ENCODE data around the gene MTSS2.

Gene MTSS2

GRCh38 chr16:70697594-70698170 is 11.8 kb upstream of the MTSS2 start:
- DNase-seq = no peak

GRCh38 chr16:70696952-70697593 is 11.2 kb upstream of the MTSS2 start:
- DNase-seq = peak; percentile 5

DNA sequence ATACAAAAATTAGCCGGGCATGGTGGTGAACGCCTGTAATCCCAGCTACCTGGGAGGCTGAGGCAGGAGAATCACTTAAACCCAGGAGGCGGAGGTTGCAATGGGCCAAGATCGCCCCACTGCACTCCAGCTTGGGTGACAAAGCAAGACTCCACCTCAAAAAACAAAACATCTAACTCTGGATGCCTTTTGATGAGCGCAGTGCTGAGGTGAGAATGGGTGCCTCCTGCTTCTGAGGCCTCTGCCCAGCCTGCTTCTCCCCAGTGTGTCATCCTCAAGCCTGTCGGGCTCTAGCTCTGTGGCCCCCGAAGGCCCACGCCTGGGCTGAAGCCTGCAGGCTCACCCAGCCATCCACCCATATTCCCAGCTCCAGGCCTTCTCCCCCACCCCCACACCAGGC is 10.5 kb upstream of the MTSS2 start:
- no peak for DNase-seq

- DNase-seq = no peak
Observed at GRCh38 chr16:70695331-70696070, 9.6 kb upstream of the MTSS2 start.

- DNase-seq = no peak
Observed at GRCh38 chr16:70694868-70695218, 9.0 kb upstream of the MTSS2 start.

DNA sequence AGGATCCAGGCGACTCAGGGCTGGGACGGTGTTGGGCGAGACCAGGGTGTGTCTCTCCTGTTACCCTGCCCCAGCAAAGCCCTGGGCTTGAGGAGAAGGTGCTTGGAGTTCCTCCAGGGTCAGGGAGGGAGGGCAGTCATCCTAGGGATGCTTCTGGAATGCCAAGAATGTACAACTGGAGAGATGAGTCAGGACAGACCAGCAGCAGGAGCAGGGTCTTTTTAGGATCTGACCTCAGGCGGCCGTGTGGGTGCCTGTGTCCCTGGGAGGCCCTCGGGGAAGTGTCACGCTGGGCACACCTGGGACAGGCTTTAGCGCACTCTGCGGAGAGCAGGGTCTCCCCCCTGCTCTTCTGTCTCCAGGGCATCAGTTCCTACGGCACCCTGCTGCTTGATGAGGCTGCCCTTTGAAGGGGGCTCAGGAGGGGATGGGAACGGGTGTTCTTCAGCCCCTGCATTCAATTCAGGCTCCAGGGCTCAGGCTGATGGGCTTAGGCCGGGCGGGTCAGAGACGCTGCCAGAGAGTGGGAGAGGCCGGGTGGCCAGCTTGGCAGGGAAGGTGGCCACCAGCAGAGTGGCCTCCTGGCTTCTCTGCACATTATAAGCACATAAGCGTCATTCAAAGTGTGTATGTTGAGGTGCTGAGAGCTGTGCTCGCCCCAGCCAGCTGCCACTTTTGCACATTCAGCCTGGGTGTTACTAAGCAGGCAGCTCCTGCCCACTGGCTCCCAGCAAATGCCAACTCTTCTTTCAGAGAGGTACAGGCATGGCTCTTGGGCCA is 8.4 kb upstream of the MTSS2 start:
- no peak for DNase-seq

- no peak for DNase-seq
Observed at GRCh38 chr16:70692873-70693671, 7.2 kb upstream of the MTSS2 start.

DNA sequence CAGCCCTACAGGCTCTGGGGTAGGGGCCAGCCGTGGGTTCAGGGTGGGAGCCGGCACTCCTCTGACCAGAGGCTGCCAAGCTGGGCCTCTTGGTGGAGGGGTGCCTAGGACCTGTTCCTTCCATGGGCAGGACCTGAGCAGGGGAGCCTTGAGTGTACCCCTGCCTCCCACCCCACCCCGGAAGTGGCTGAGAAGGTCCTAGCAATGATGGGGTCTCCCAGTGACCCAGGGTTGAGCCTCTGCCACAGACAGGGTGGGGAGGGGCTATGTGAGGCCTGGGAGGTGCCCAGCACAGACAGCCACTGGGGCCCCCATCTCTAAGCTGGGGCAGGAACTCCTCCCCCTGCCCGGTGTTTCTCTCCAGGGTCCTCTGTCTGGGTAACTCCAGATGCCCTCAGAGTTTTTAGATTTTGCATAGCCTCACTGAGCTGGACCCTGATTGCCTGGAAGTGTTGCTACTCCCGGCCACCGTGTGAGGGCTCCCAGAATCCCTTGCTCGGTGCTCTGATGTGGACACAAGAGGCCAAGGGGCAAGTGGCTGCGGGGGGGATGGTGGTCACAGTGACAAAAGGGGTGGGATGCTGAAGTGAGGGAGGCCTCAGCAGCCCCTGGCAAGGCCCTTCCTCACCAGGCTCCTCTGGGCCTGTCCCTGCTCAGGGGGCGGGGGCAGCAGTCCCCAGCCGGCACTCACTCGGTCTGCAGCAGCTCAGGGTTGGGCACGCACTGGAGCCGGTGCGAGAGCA is 6.4 kb upstream of the MTSS2 start:
- DNase-seq = no peak

DNA sequence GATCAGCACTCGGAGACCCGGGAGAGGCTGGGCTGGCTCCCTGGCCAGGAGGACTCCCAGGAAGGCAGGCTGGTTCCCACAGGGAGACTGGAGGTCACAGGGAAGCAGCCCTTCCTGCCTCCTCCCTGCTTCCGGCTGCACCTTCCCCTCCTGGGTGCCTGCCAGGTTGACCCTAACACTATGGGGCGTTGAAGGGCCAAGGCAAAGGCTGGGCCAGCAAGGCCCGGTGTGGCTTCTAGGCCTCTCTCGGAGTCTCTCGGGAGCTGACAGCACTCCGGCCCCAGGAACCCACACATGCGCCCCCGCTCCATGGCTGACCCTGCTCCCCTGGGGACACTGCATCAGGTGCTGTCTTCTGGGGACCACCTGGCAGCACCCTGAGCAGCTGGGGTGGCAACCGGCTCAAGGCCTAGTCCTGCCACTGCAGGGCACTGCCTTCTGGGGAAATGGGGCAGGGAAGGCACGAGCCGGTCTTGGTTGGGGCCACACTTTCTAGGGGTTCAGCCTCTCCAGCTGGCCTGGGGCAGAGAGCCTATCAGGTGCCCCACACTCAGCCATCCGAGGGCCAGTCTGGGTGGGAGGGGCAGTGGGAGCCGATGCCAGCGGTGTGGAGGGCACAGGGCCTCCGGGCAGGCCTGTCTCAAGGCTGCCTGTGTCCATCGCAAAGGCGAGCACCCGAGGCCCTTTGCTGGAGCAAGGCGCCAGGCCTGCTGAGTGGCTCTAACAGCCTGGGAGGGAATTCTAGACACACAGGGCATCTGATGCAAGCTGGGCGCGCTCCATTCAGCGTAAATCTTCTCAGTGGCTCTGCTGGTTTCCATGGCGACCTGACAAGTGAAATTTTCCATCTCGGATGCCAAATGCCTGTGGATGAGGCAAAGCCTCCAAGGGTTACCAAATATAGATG is 5.6 kb upstream of the MTSS2 start:
- no peak for DNase-seq

DNA sequence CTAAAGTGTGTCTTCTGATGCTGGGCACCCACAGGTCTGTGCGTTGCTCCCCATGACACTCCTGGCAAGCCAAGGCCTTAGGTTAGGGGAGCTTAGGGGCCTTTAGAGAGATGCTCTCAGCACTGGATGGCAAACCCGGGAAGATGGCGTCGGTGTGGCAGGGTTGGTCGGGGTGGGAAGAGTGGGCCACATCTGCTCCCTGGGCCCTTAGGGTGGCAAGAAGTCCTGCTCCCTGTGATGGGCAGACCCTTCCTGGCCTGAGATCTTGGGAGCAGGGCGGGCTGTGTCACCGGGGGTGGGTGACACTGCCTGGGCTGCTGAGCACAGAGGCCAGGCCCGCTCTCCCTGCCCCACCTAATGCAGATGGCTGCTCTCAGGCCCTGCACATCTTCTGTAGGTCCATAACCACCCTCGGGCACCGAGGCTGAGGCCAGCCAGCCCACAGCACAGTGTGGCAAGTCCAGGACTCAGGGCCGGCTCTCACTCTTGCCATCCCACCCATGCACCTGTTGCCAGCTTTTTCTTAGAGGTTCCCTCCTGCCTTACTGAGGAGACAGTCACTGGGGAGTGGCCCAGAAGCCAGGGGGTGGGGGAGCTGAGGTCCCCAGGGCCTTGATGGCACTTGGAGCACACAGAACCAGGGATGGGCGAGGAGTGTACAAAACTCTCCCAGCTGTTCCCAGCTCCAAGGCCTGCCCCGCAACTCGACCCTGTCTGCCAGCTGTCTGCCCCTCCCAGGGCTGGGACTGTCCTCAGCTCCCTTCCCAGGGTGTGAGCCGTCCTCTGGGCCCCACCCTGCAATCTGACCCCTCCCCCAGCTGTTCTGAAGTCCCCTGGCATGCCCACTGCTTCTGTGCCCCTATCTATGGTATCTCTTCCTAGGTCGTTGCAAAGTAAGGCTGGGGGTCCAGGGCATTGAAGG is 4.4 kb upstream of the MTSS2 start:
- DNase-seq = no peak

DNA sequence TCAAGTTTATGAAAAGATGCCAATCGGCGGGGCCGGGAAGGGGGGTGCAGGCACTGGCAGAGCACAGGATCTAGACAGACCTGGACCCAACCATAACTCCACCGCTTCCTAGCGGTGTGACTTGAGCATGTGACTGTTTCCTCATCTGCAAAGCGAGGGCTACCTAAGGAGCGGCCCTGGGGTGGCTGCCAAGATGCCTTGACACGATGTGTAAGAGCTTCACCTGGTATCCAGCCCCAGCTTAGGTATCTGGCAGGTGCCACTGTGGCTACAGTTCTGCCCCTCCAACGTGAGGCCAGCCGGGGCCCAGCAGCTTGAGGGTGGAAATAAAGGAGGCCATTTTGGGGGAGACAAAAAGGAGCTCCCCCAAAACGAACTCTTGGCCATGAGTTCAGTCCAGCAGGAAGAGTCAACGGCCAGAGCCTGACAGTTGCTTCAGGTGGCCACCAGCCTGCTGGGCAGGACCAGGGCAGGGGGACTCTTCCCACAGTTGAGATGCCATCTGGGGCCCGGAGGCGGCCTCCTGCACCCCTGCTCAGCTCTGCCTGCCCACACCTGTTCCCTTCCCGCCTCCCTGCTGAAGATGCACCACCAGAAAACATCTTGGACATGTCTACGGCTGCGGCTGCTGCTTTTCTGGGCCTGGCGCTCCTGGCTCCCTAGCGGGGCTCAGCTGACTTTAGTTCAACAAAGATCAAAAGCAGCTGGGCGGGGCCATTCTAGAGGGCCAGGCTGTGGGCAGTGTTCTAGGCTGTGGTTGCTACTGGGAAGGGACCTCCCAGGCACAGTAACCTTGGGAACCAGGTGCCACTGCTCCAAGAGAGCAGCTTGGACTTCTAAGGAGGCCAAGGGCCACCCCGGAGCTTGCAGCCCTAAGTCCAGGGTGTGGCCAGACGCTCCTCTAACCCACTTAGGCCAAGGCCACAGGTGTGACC is 3.4 kb upstream of the MTSS2 start:
- no peak for DNase-seq

- no peak for DNase-seq
Observed at GRCh38 chr16:70688246-70688742, 2.4 kb upstream of the MTSS2 start.

DNA sequence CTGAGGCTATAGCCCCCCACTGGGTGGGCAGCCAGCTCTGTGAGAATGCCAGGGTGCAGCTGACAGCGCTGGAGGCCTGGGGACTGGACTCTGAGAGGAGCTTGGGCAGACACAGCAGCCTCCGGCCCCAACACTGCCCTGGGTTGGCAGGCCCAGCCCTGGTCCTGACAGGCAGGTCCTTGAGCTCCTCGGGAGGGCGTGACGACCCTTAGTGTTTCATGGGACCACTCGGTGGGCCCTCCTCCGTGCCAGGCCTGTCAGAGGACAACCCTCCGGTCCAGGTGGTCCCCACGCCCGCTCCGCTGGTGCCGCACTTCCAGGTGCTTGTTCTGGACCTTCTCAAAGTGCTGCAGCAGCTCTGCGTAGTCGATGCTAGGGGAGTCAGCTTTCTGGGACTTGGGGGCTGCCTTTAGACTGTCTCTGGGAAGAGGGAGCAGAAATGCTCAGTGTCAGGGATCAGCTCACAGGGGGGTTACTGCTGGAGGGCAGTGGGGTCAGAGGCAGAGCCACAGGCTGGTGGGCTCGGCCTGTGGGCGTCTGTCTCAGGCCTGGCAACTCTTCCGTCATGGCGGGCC is 1.9 kb upstream of the MTSS2 start:
- no peak for DNase-seq

GRCh38 chr16:70687102-70687511 is 1.3 kb upstream of the MTSS2 start:
- no peak for DNase-seq

DNA sequence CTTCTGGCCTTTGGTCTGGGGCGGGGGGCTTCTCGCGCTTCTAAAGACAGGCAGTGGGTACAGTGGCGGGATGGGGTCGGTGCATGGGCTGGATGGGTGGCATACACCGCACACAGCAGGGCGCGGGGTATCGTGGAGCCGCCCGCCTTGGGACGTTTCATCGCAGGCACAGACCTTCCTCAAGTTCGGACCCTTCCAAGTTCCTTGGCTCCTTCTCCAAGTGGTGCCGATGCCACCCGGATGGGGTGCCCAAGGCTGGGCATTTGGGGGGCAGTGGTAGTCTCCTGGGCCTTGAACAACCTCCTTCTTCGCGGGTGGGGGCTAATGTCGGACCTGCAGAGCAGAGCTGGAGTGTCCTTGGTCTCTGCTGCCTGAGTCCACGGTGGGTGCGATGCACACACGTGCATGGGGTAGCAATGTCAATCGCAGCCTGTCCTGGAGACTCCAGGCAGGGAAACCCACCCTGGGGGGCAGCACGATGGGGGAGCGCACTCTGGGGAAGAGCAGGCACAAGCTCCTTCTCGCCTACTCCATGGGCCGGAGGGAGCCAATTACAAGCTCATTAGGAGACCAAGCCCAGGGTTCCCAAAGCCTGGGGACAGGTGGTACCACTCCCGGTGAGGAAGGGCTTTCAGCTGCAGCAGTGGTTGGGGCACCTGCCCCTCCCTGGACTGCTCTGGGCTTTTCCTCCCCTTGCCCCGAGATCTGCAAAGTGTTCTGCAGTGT is 686 bp upstream of the MTSS2 start:
- DNase-seq = no peak

DNA sequence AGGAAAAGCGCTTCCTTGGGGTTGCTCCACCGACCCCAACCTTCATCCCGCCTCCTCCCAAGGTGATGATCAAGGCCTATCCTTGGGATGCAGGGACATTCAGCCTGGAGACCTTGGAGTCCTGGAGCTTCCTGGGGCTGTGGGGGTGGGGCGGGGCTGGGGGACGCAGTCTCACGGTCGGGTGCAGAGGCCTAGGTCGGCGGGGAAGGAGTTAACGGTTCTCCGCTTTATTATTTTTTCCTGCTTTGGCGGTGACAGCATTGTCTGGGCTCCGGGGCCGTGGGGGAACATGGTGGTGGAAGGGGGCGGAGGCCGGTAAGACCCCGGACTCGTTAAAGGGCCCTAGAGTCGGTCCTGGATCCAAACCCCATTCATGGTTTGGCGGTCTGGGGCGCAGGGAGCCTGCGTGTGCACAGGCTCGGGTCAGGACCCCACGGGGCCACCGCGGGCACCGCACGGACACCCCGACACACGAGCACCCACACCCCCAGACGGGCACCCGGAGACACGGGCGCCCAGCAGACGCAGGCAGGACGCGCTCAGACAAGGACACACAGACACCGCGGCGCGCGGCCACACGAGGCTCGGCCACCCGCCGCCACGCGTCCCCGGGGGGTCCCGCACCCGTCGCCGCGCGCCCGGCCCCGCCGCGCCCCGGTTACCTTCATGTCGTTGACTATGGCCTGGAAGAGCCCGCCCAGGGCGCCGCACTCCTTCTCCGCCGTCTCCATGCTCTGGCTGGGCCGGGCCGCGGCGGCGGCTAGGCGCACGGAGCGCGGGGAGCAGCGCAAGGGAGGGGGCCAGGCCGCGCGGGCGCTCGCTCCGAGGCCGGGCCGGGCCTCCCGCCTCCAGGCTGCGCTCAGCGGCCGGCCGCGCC is 554 bp downstream of the MTSS2 start:
- no peak for DNase-seq
